ENCODE measurements around the gene TBL1Y. TPM values are rescaled to one million over a fixed set of nuclear protein-coding genes. Genes with fewer than 3 reads are reported as not detected.
"Not testable (repeated sequence)": the region's sequence is repeated elsewhere in the genome, so short reads cannot be mapped to it uniquely, and the experiment has no call there.

Gene TBL1Y
- total RNA-seq, 1 donor from 2014 or later, result not detected

DNA sequence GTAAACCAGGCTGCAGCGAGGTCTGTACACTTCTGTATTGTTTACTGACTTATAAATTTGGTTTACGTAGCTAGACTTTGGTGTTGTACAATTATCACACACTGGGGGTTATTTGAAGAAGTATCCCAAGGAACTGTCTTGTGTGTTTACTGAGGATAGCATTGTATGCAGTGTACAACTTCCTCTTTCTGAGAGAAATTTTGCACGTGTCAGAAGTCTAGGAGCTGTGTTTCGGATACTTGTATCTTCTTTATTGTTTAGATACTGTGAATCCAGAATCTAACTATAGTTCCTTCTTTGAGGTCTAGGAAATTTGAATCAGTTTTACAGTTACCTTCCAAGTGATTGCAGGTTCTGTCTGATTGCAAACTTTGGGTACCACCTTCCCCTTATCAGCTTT lies 64.5 kb downstream of the TBL1Y start:
- ATAC-seq, result no peak

DNA sequence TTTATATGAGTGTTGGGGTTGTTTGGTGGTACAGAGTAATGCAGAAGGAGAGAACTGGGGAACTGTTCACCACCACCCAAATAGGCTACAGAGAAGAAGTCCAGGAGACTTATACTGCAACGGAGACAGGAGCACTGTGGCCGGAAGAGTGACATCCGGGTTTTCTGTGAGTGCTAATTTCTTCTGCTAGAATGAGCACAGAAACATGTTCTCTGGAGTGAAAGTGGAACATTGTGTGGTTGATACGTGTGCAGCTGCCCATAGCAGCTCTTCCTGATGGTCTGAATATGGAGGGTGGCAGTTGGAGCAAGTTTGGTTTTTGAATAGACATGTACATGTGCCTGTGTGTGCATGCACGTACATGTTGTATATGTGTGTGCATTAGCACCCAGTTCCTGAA lies 67.3 kb downstream of the TBL1Y start:
- no peak for ATAC-seq

DNA sequence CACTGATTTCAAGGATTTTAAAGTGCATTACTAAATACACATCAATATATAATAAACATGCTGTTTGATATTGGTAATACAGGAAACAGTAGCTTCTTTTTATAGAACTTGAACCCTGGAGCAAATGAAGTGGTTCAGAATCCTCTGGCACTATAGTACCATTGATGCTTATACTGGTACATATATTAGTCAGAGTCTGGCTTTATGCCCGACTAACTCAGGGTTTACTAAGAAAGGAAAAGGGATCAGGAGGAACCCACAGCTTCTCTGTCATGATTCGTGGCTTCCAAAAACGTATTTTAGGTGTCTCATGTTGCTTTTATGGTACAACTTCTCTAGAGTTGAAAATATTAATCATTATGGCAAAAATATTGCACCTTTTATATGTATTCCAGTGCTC lies 72.7 kb downstream of the TBL1Y start:
- ATAC-seq, result no peak

DNA sequence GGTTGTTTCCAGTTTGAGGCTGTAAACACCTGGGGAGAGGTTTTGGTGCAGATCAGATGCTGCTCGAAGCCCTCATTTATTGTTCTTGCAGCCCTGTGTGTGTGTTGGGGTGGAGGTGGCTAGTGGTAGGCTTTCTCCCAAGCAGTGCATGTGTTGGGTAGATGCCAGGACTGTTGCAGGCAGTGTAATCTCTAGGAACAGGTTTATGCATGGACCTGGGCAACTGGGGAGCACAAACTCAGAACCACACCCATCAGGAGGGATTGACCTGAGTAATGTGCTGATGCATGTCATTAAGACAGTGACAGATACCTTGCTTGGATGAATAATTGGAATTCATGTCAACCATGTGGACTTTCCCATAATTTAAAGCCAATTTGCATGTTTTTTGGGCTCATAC lies 77.3 kb downstream of the TBL1Y start:
- no peak for ATAC-seq

DNA sequence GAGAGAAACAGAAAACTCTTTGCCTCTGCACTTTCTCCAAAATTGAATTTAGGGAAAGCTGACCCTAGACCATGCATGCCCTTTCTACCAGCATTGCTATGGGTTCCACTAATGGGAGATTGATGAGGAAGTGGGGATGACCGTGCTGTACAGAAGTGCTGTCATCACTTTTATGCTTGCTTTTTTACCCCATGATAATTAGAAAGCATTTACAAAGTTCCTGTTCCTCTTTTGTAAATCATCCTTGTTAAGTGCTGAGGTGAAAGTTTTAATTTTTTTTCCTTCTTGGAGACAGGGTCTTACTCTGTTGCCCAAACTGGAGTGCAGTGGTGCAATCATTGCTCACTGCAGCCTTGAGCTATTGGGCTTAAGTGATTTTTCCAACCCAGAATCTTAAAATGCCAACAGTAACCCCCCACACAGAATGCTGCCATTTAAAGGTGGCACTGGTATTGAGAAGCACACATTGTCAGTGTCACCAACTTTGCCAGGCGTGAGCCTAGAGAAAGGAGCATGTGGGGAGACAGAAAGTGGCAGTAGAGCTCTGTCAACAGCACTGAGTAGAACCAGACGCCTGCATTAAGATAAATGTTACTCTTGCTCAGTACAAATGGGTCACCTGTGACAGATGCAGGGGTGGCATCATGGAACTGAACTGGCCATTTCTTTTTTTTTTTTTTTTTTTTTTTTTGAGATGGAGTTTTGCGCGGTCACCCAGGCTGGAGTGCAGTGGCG lies 79.6 kb downstream of the TBL1Y start:
- ATAC-seq, result no peak

DNA sequence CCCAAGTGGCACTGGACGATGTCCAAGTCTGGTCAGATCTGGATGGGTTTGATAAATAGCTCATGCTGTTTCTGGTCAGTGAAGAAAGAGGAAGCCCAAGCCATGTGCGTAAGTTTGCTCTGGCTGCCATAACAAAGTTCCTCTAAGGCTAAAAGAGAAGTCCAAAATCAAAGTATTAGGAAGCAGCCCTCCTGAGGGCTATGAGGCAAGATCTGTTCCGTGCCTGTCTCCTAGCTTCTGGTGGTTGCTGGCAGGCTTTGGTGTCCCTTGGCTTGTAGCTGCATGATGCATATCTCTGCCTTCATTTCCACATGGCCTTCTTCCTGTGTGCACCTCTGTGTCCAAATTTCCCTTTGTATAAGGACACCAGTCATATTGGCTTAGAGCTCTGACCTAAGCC lies 81.5 kb downstream of the TBL1Y start:
- ATAC-seq, result no peak

DNA sequence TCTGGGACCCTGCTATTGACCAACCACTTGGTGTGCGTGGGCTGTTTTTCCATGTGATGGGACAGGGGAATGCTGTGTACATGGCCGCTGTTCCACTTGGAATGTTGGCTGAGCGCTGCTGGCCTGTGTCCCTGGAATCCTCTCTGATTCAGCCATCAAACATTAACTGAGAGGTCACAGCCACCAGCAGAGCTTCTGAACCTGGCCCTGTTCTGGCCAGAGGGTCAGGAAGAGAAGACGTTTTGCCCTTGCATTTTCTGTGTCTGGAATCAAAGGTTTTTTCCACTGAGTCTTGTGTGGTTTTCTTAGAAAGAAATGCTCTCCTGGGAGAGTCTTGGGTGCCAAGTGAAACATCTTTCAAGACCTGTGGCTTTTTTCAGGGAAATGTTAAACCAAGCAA lies 85.5 kb downstream of the TBL1Y start:
- ATAC-seq, result no peak

DNA sequence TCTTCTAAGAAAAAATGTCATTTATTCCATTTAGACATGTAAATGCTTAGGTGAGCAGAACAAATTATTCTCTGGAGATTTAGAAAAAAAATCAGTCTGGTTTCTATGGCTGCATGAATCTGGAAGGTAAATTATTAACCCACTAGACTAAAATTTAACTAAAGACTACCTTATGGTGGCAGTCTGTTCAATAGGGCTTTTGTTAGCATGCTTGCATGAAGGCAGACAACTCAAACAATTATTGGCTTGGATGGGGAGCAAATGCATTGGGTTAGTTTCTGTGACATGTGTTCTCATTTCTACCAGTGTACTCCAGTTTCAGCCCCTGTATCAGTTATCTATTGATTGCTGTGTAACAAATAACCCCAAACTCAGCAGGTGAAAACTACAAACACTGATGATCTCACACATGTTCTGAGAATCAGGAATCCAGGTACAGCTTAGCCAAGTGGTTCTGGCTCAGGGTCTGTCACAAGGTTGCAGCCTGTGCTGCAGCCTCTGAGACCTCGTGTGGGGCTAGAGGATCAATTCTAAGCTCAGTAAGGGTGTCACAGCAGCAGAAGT lies 87.1 kb downstream of the TBL1Y start:
- no peak for ATAC-seq

DNA sequence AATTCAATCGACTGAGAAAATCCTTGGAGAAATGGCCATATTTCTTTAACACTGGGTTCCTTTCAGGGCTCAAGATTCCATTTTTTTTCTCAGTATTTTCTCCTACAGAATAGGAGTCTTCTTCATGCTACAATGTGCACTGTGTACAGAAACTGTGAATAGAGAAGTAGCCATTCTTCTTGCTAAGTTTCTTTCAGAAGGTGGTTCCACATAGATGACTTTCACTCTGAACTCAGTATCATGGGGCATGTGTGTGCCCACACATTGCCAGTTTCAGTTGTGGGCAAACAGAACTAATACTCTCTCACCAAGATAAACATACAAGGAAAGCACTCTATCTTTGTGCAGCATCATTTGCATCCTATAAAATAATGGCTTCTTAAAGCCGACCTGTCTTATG lies 89.4 kb downstream of the TBL1Y start:
- no peak for ATAC-seq

DNA sequence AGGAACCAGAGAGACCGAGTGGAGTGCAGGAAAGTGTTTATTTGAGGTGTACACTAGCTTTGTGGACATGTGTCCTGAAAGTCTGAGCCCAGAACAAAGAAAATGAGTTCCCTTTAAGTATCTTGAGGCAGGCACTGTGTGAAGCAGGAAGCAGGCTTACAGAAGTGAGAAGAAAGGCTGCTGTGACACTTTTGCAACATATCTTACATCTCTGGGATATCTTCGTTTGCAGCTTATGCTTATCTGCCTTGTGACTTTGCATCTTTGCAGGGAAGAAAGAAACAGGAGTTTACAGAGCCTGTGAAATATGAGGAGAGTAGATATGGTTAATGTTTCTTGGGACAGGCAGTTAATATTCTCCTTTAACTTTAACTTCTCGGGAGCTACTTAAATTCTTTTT lies 92.1 kb downstream of the TBL1Y start:
- ATAC-seq, result no peak

DNA sequence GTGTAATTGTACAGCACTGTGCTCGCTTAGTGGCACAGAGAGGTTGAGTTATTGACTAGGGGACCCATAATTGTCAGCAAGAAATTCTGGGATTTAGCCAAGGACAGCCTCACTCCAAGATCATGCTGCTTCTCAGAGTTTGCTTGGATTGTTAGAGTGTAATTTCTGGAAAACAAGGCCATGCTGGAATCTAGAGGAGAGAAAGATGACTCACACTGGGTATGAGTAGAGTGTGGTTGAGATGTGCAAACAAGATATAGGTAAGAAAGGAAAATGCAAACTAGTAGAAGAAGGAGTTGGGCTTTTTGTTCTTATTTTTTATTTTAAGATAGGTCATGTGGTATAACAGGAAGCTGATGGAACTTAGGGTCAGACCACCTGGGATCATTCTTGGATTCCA lies 97.4 kb downstream of the TBL1Y start:
- ATAC-seq, result no peak

DNA sequence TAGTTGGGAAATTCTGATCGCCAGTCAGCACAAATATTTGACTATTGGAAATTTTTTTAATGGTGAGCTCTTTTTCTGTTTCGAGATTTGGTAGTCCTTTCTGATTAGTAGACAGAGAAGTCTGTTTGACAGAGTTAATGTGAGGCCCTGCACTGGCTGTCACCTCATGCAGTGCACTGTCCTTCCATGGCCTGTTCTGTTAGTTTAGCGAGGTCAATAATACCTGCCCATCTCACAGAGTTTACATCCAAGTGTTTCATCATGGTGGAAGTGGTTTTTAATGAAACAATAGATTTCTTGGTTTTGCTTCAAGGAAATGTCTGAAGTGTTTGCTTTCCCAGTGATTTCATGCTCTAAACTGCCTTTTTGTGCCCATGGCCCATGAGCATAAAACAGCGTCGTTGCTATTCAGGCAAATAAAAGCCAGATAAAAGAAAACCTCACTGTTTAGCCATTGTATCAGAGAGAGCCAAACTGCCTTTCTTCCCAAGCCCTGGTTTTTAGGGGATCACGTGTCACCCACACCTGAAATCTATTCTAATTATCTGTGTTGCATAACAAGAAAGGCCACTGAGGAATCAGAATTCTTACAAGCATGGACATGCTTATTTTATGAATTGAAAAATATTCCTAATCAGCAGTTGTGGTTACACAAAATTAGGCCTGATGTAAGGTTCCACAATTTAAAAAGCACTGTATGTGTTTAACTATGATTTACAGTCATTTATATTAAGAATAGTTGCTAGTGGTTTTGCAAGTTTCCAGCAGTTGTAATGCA lies 98.3 kb downstream of the TBL1Y start:
- ATAC-seq, result no peak

DNA sequence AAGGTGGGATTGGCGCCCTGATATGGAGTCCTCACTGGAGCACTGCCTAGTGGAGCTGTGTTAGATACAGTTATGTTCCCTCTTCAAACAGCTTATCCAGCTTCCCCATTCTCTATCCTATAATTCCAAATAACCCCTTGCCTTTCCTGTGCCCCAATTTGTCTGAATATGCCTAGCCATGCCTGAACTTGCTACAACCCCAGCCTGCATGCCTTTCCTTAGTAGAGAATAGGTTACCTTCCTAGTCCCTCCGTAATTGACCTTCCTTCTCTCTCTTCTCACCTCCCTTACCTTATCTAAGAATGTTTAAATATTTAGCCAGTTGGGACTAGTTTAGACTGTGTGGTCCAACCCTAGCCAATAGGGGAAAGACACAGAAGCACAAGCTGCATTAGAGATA lies 102.6 kb downstream of the TBL1Y start:
- no peak for ATAC-seq

DNA sequence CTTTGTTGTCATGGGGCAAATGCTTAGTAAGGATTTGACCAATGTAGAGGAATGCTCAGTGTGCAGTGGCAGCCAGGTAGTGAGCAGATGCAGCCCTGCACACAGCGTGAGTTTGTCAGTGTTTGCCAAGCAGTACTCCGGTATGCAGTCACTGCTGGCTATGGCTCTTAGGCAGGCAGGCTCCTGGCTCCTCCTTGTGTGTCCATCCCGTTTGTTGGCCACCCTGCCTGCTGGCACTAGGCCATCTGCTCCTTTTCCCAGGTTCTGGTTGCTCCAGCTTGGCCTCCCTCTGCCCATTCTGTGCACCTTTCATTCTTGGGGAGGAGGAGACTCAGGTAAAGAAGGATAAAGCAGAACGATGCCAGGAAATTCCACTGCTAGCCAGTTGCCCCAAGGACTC lies 106.0 kb downstream of the TBL1Y start:
- no peak for ATAC-seq

DNA sequence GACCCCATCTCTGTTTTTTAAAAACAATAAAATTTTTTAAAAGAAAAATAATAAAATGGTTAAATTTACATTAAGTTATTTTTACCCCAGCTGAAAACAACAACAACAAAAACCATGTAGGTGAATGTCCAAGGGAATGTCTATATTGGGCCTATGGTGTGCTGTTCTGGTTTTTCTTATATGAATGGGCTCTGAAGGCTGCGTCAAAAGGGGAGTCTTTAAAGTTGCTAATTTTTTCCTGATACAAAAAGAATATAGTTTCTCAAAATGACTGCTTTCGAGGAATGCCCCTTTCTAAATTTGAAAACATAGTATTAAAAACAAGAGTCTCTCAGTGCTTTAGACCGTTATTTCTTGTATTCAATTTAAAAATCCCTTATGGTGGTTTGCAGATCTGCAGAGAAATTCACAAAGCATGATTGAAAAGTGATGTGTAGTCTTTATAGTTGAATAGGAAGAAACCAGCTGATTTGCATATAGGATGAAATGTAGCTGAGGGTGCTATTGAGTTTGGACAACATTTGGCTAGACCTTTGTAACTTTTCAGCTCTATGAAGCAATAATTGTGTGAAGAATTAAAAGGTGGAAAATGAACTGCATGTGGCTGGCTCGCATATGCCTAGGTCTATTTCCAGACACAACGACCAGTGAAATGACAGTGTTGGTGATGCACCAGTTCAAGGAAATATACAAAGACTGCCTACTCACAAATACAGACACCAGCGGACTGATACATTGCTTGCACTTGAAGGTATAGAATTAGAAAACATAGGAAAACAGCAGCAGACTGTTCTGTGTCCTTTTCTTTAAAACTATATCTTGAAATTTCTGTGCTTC lies 107.0 kb downstream of the TBL1Y start:
- no peak for ATAC-seq

DNA sequence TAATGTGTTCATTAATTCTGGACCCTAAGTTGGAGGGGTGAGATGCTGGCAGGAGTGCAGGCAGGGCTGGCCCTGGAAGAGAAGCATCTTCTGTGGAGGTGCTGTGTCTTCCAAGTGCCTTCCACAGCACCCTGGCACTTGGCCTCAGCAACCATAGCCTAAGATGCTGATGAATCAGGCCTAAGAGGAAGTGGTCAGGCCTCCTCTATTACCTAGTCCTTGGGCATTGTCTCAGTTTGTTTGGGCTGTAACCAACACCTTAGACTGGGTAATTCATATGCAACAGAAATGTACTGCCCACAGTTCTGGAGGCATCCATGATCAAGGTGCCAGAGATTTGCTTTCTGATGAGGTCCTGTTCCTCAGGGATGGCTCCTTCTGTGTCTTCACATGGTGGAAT lies 128.5 kb downstream of the TBL1Y start:
- no peak for ATAC-seq

DNA sequence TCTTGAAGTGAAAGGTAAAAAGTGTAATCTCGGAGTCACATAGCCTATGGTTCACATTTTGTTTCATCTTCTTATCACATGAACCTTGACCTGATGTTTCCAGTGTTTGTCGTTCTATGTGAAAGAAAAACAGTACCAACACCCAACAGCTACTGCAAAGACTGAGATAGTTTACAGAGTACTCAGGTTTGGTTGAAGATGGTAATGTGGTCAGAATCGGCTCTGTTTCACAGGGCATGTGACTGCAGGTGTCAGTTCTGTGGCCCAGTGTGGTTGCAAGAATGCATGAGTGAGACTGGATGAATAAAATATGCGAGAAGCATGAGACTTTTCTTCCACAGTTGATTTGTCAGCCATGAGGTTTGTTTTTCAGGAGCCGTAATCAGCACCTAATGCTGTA lies 130.2 kb downstream of the TBL1Y start:
- no peak for ATAC-seq

DNA sequence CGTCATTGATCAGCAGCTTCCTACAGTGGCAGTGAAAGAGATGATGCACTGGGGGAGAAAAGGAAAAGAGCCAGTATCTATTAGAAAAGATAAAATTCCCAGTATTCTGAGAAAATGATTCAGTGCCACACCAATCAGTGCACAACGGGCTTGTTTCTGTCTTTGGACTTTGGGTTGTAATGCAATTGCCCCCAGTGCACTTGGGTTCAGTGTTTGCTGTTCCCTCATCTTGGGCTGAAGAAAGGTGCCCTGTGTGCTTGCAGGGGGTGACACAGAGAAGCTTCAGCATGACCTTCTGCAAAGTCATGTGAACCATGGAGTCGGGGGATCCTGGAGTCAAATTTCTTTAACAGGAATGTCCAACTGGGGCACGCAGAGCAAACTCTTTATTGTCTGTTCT lies 131.5 kb downstream of the TBL1Y start:
- ATAC-seq, result no peak

DNA sequence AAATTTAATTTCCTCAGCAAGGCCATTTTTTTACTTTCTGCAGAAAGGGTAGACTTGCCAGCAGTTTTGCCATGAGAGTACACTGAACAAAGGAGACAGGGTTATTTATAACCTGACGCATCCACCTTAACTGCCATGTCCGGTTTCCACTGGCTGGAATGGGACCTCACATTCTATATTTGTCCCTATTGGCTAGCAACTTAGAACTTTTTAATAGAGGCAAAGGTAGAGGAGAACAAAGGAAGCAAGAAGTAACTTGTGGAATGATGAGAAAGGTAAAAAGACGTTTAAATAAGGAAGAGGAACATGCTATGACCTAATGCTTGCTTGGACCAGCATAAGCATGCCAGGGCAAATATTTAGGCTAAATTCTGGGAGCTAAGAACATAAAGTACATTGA lies 142.0 kb downstream of the TBL1Y start:
- not testable (repeated sequence) for ATAC-seq

DNA sequence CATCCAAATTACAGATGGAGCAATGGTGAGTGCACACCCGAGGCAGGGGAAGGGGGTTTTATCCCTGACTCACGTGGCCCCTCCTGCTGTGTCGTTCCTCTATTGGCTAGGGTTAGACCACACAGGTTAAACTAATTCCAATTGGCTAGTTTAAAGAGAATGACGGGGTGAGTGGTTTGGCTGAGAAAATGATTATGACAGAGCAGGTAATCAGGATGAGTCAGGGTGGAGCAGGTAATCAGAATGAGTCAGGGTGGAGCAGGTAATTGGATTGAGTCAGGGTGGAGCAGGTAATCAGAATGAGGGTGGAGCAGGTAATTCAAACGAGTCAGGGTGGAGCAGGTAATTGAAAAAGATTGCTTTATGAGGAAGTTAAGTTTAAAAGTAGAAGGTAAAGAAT lies 146.4 kb downstream of the TBL1Y start:
- no peak for ATAC-seq

DNA sequence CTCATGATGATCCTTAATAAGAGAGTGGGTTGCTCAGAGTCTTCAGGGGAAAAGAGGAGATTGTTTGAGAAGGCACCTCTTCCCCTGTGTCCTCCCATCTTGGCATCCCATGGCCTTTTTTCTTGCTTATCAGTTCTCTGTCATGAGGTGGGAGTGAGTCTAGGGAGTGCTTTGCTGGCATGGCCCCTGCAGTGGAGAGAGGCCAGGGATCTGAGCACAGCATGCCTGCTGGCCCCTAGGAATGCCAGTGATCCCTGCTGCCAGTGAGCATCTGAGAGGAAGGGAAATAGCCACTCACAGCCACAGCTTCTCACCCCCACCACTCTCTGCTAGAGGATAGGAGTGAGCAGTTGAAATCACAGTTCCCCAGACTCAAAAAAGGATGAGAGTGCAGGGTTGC lies 168.2 kb downstream of the TBL1Y start:
- ATAC-seq, result no peak

DNA sequence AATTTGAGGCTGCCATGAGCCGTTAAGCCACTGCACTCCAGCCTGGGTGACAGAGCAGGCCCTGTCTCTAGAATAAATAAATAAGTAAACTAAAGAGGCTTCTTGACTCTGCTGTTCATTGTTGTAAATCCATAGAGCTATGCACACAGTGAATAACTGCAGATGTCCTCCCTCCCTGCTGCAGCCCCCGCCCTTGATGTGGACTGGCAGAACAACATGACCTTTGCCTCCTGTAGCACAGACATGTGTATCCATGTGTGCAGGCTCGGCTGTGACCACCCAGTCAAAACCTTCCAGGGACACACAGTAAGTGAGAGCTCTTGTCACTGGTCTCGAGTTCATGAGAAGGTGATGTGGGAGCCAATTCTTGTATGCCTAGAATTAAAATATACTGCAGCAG lies 170.1 kb downstream of the TBL1Y start:
- ATAC-seq, result not testable (repeated sequence)

DNA sequence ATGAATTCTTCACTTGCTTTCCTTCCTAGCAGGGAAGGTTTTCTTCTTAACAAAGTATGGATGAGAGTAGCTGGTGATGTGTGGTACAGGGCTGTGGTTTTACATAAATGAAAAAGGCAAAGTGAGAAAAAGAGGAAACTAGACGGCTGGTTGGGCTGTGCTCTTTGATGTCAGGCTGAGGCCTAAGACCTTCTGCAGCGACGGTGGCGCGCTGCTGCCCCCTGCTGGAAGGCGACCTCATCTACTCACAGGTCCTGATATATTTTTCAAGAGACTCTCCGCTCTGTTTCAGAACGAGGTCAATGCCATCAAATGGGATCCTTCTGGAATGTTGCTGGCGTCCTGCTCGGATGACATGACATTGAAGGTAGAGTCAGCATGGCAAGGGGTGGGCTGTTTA lies 175.1 kb downstream of the TBL1Y start:
- ATAC-seq, result no peak
